ENCODE results near the gene CDCA4. TPM values are rescaled to one million over a fixed set of nuclear protein-coding genes. Genes with fewer than 3 reads are reported as not detected.
A peak's percentile ranks its signal among the peaks of the same experiment; 100 is the strongest.

Gene CDCA4
- total RNA-seq, result 1 to 10 TPM; 1.5 to 6.4 (median 2.0) TPM
- 1 to 10 TPM; 2.7 to 3.2 TPM for polyA plus RNA-seq
- long read RNA-seq, donor 1, transcript CDCA4-201 (2 exons, 2,513 nt), result major isoform, 5 of 7 reads
- long read RNA-seq, donor 1, partial matches to known transcripts, result 0 of 7 reads
- long read RNA-seq, donor 1, other reads (novel, unspliced or antisense), result 2 of 7 reads
- long read RNA-seq, donor 2, partial matches to known transcripts, result 0 of 3 reads
- long read RNA-seq, donor 2, other reads (novel, unspliced or antisense), result 1 of 3 reads
- long read RNA-seq, donor 3, transcript CDCA4-201 (2 exons, 2,513 nt), result major isoform, 9 of 10 reads
- long read RNA-seq, donor 3, partial matches to known transcripts, result 0 of 10 reads
- long read RNA-seq, donor 3, other reads (novel, unspliced or antisense), result 1 of 10 reads

- Histone ChIP-seq H3K36me3 (peaks cover 0 to 4% (median 0%) of the 10 kb centered on the region in 9 donors), H3K4me3 (peak within 1 kb of the TSS; percentile 71 to 94 (median 82)), H3K27ac (peak within 1 kb of the TSS; percentile 9 to 90 (median 83)), H3K4me1 (peaks cover 5 to 78% (median 30%) of the 10 kb centered on the region in 9 donors), H3K9me3 (no peaks in the 10 kb centered on the region), H3K27me3 (no peaks in the 10 kb centered on the region)
- ATAC-seq (peak; percentile 96 to 98 (median 97)), DNase-seq (peak; percentile 96 to 98)
- 1% methylated on average over 77 to 115 of the region's 115 CpGs for WGBS, 2 donors
- intact Hi-C loops (cut with DNase I), result loop anchor here in 4 of 10 donors (2.0 to 5.0 kb wide), 4 partner anchors 34 to 44 kb away; partner anchors contain the start of genes AHNAK2 (in 1 of the 4) and CLBA1 (in 1 of the 4)
- TF ChIP-seq CTCF (IDR thresholded peaks at IDR 0.05), result no peak
Observed at GRCh38 chr14:105020815-105021655, at the start of gene CDCA4. Gene CDCA4 (minus strand): TSS chr14:105021083. CDS start chr14:105011929, 9,154 bp downstream.

DNA sequence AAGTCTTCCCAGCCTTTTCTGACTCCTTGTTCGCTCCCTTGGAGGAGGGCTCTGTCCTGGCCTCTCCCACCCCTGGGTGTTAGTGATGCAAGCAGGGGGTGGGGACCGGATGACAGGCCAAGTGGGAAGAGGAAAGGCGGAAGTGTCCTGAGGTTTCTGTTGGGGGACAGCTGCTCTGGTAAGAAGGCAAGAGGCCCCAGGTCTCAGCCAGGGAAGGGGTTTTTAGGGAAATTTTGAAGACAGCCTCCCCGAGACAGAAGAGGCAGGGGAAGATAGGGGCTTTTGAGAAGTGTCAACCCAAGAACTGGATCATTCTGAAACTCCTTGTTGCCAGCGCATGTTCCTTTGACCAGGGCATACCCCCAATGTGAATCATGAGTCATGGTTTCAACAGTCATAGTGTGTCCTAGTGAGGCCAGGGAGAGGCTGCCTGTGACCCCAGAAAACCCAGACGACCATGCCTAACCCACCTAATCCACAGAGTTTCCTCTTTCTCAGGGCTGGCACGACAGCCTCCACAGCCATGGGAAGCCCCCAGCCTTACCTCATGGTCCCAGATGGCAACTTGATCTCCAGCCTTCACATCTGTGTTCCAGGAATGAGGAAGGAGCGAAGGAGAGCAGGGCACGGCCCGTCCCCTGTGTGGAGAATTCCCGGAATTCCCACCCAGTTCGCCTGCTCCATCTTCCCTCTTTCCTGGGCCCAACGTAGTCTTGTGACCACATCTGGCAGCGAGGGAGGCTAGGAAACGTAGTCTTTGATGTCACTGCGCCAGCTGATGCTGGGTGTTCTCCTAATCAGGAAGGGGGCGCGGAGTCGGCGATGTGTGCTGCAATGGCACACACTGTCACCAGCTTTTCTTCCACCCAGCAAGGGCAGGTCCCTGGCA lies 49.2 kb upstream of the CDCA4 start:
- DNase-seq (peak; percentile 36 to 41), ATAC-seq (peak in 4 of 8 donors; percentile 30 to 59 (median 50))
- intact Hi-C loops (cut with DNase I), result no loop called here
- H3K9me3 ChIP-seq, result no peaks in the 10 kb centered on the region
- peaks cover 0 to 66% (median 5%) of the 10 kb centered on the region in 9 donors for H3K4me1 ChIP-seq
- TF ChIP-seq CTCF (IDR thresholded peaks at IDR 0.05), result no peak
- H3K4me3 ChIP-seq, result no peak overlapping the region
- peak overlapping the region in 3 of 10 donors; percentile 16 to 79 (median 19) for H3K27ac ChIP-seq
- 75 to 77% methylated on average over 20 of the region's 20 CpGs for WGBS, 2 donors
- peaks cover 0 to 46% (median 21%) of the 10 kb centered on the region in 7 donors for H3K27me3 ChIP-seq
- no peaks in the 10 kb centered on the region for H3K36me3 ChIP-seq

- Histone ChIP-seq H3K4me1 (peaks cover 0 to 62% (median under 1%) of the 10 kb centered on the region in 9 donors), H3K9me3 (no peaks in the 10 kb centered on the region), H3K27me3 (peaks cover 0 to 45% (median 17%) of the 10 kb centered on the region in 7 donors), H3K27ac (peak overlapping the region in 2 of 10 donors; percentile 12 to 79), H3K36me3 (no peaks in the 10 kb centered on the region), H3K4me3 (no peak overlapping the region)
- 88 to 89% methylated on average over 10 of the region's 10 CpGs for WGBS, 2 donors
- ATAC-seq (no peak), DNase-seq (no peak)
- TF ChIP-seq CTCF (IDR thresholded peaks at IDR 0.05), result no peak
- intact Hi-C loops (cut with DNase I), result no loop called here
Observed at GRCh38 chr14:105069522-105069870, 48.6 kb upstream of the CDCA4 start.

Measured in heart right ventricle (tissue), 16 donors.